ENCODE measurements around the gene HEXB. TPM values are rescaled to one million over a fixed set of nuclear protein-coding genes. Genes with fewer than 3 reads are reported as not detected.
A peak's percentile ranks its signal among the peaks of the same experiment; 100 is the strongest.

Gene HEXB
- total and polyA plus RNA-seq, 2 of the 13 experiments (the other 11 are each of a cell fraction or from before 2014, with no cell fraction given): 100 to 104 TPM

DNA sequence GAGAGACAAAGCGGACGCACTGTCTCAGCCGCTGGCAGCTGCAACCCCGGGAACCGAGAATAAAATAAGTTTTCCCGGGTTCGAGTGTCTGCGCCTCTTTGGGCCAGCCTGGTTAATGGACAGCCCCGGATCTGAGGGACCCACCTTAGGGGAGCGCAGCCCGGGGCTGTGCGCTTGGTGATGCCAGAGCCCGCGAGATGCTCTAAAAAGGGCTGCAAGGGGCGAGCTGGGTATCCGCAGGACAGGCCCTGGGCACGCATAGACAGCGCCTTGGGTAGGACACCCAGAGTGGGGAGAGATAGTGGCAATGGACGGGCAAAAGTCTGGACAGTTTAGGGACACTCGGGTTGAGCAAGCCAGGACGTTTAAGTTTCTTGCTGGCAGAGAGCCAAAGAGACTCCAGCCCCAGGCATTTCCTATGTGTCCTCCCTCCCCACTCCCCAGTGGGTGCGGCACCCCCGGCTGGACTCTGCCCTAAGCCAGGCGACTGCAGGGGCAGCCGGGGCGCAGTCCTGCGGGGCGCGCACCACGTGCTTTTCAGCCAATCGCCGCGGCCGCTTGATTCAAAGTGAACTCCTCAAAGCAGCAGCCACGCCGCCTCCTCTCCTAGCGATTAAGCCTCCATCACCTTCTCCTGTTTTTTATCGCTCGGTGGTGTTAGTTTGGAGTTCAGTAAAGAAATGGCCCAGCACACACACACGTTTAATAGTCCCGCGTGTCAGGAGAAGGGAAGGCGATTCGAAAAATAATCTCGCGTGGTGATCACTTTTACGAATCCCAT is 43.9 kb upstream of the HEXB start (continued):
- TF ChIP-seq, protein P1, sequence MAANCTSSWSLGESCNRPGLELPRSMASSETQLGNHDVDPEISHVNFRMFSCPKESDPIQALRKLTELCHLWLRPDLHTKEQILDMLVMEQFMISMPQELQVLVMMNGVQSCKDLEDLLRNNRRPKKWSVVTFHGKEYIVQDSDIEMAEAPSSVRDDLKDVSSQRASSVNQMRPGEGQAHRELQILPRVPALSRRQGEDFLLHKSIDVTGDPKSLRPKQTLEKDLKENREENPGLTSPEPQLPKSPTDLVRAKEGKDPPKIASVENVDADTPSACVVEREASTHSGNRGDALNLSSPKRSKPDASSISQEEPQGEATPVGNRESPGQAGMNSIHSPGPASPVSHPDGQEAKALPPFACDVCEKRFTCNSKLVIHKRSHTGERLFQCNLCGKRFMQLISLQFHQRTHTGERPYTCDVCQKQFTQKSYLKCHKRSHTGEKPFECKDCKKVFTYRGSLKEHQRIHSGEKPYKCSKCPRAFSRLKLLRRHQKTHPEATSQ (CRISPR knock-in tag; IDR thresholded peaks at IDR 0.05; ENCODE audit: borderline replicate concordance): no peak
- no peak for TF ChIP-seq PCBP2 (optimal IDR thresholded peaks at IDR 0.05; ENCODE audit: low read depth, low read length, poor library complexity, severe bottlenecking)
- TF ChIP-seq NBN (conservative IDR thresholded peaks at IDR 0.05): no peak
- TF ChIP-seq BORCS8-MEF2B (CRISPR knock-in tag; IDR thresholded peaks at IDR 0.05): no peak
- TF ChIP-seq KDM6A (CRISPR knock-in tag; IDR thresholded peaks at IDR 0.05; ENCODE audit: low read depth): no peak
- TF ChIP-seq EP300 (IDR thresholded peaks at IDR 0.05; ENCODE audit: low read depth in 2 of 2, low read length in 2 of 2): peak in 1 of 2 experiments; percentile 67; a peak in 2 of 4 replicates
- peak; percentile 38; the same call in 1 of the 2 replicates for TF ChIP-seq EP300 (CRISPR knock-in tag; IDR thresholded peaks at IDR 0.05; ENCODE audit: borderline replicate concordance)
- TF ChIP-seq KLF11 (CRISPR knock-in tag; IDR thresholded peaks at IDR 0.05): no peak
- TF ChIP-seq ZNF576 (CRISPR knock-in tag; IDR thresholded peaks at IDR 0.05): no peak
- TF ChIP-seq ZNF644 (CRISPR knock-in tag; IDR thresholded peaks at IDR 0.05; ENCODE audit: low read depth): no peak
- no peak for TF ChIP-seq FIP1L1 (IDR thresholded peaks at IDR 0.05; ENCODE audit: borderline replicate concordance, insufficient read depth, low read depth, low read length)
- peak; percentile 22; the same call in 1 of the 2 replicates for TF ChIP-seq ZFX (CRISPR knock-in tag; IDR thresholded peaks at IDR 0.05; ENCODE audit: low read depth)
- no peak for TF ChIP-seq U2AF1 (optimal IDR thresholded peaks at IDR 0.05; ENCODE audit: low read depth, low read length)
- TF ChIP-seq SP5 (CRISPR knock-in tag; IDR thresholded peaks at IDR 0.05; ENCODE audit: borderline replicate concordance, low read depth): peak; percentile 65; the same call in 1 of the 2 replicates
- TF ChIP-seq ZNF446 (CRISPR knock-in tag; IDR thresholded peaks at IDR 0.05): no peak
- no peak for TF ChIP-seq ZNF569 (CRISPR knock-in tag; IDR thresholded peaks at IDR 0.05; ENCODE audit: borderline replicate concordance)
- no peak for TF ChIP-seq RELA (CRISPR knock-in tag; IDR thresholded peaks at IDR 0.05)
- TF ChIP-seq THAP7 (CRISPR knock-in tag; IDR thresholded peaks at IDR 0.05): no peak
- TF ChIP-seq CENPT (CRISPR knock-in tag; IDR thresholded peaks at IDR 0.05; ENCODE audit: low read depth): no peak
- TF ChIP-seq ZNF510 (CRISPR knock-in tag; IDR thresholded peaks at IDR 0.05; ENCODE audit: low read depth): 0 out of 2 replicates have a peak, but pooled peaks have one; percentile 18
- no peak for TF ChIP-seq NRL (CRISPR knock-in tag; IDR thresholded peaks at IDR 0.05; ENCODE audit: borderline replicate concordance)
- TF ChIP-seq JUND (CRISPR knock-in tag; IDR thresholded peaks at IDR 0.05): no peak
- peak; percentile 56; the same call in 1 of the 2 replicates for TF ChIP-seq ZNF317 (CRISPR knock-in tag; IDR thresholded peaks at IDR 0.05)
- TF ChIP-seq NR3C1 (CRISPR knock-in tag; IDR thresholded peaks at IDR 0.05): no peak
- TF ChIP-seq ZNF367 (CRISPR knock-in tag; IDR thresholded peaks at IDR 0.05; ENCODE audit: borderline replicate concordance): no peak
- no peak for TF ChIP-seq PTBP1 (IDR thresholded peaks at IDR 0.05; ENCODE audit: low read depth, low read length, poor library complexity, severe bottlenecking)
- peak; percentile 22; the same call in 1 of the 2 replicates for TF ChIP-seq HMG20B (CRISPR knock-in tag; conservative IDR thresholded peaks at IDR 0.05)
- no peak for TF ChIP-seq ZNF816 (CRISPR knock-in tag; IDR thresholded peaks at IDR 0.05; ENCODE audit: borderline replicate concordance)
- TF ChIP-seq MIER2 (CRISPR knock-in tag; IDR thresholded peaks at IDR 0.05): no peak
- TF ChIP-seq HOXA9 (CRISPR knock-in tag; IDR thresholded peaks at IDR 0.05; ENCODE audit: borderline replicate concordance): no peak

All from HepG2 (cell line).